Gastrocnemius medialis (tissue), 4 donors: Measurements from ENCODE around the gene DENND2C. TPM values are rescaled to one million over a fixed set of nuclear protein-coding genes. Genes with fewer than 3 reads are reported as not detected.

Source experiments
- ATAC-seq, 2 donors: fragments of 150-250 bp; one replicate each; pipeline ENCODE4 v1.9.1; 2016
- DNase-seq, 2 donors: peaks; one replicate each; pipeline ENCODE4 v3.0.0-alpha.2; 2019
- H3K27ac ChIP-seq, 4 donors: fragments of 200-600 bp; sonication (generic); 1 replicate in 1 of 4; 2 replicates in 3 of 4; pipeline ENCODE4 v1.5.1; 2016 to 2018; ENCODE audit warnings: mild to moderate bottlenecking in 2 of 4, moderate library complexity in 1 of 4
- H3K27me3 ChIP-seq, 3 donors: fragments of 200-600 bp; sonication (generic) in 2 of 3; 1 replicate in 1 of 3; 2 replicates in 2 of 3; pipeline versions ENCODE4 v1.5.1 to v1.6.0; 2016 to 2019; ENCODE audit warnings: mild to moderate bottlenecking in 1 of 3, moderate library complexity in 1 of 3
- H3K36me3 ChIP-seq, 2 donors: fragments of 200-600 bp; sonication (generic) in 1 of 2; one replicate each; pipeline ENCODE4 v1.5.1; 2017 to 2018
- H3K4me1 ChIP-seq, 2 donors: fragments of 200-600 bp; sonication (generic) in 1 of 2; one replicate each; pipeline ENCODE4 v1.5.1; 2016 to 2017; ENCODE audit warnings: mild to moderate bottlenecking in 2 of 2
- H3K4me3 ChIP-seq, 4 donors: fragments of 200-600 bp; sonication (generic) in 3 of 4; 1 replicate in 1 of 4; 2 replicates in 3 of 4; pipeline ENCODE4 v1.5.1; 2016 to 2019; ENCODE audit warnings: mild to moderate bottlenecking in 2 of 4
- H3K9me3 ChIP-seq, 3 donors: fragments of 200-600 bp; sonication (generic) in 2 of 3; 1 replicate in 1 of 3; 2 replicates in 2 of 3; pipeline ENCODE4 v1.5.1; 2016 to 2019
- CTCF ChIP-seq, 5 experiments: fragments of 450-650 bp in 3 of 5; fragments of 200-600 bp in 2 of 5; sonication (generic) in 2 of 5; IDR thresholded peaks in 4 of 5; conservative IDR thresholded peaks in 1 of 5; 1 replicate in 4 of 5; 2 replicates in 1 of 5; pipeline ENCODE4 v1.5.1; 2016 to 2019; ENCODE audit warnings: antibody characterized with exemption in 5 of 5, mild to moderate bottlenecking in 3 of 5, moderate library complexity in 3 of 5
- POLR2A ChIP-seq, 2 donors: fragments of 450-650 bp; IDR thresholded peaks; one replicate each; pipeline ENCODE4 v1.6.1; 2017; ENCODE audit warnings: antibody characterized with exemption in 2 of 2, mild to moderate bottlenecking in 2 of 2, moderate library complexity in 2 of 2
- in situ Hi-C, 4 donors: fragments of 200-750 bp; cut with MboI; loops; one replicate each; pipeline versions ENCODE4 v1.15.0 to v1.8.0; 2017; ENCODE audit warnings: low sequenced_read_pairs in 4 of 4
- intact Hi-C: fragments of 100-400 bp; cut with DNase I; formaldehyde crosslinking; loops from one replicate; pipeline ENCODE4 v1.15.1; 2023; ENCODE audit warnings: low total_unique reads
- total RNA-seq, 4 donors: library from RNA; depleted of rRNA; stranded (reverse); fragments of >200 nt; gene quantifications; one replicate each; pipeline versions ENCODE4 v1.1.0 to v1.2.3, GENCODE V29; 2016

Gene DENND2C
- total RNA-seq, 4 donors from 2014 or later: 4.7 to 20.7 (median 17.4) TPM

DNA sequence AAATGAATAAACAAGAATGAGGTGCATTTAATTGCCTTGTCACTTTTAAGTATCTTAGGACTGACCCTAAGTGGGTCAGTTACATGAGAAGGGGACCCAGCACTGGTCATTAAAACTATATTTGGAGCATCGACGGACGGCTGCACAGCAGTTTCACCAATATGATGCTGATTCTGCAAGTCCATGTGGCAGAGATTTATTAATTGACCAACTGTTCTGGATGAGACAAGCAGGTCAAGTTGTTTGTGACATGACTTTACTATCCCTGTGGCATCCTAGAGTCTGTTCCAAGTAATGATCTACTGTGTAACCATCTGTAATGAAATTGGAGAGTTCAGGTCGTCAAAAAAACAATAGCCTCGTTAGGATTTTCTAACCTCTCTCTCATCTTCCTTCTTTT, 16.0 kb upstream of the DENND2C start:
- intact Hi-C loops: loop anchor here (2.0 to 10.0 kb wide), 2 partner anchors 13 to 661 kb away; no protein-coding TSS in a partner anchor
- H3K36me3 ChIP-seq: peaks cover 0 to 37% of the 10 kb centered on the region in 2 donors
- peaks cover 62 to 68% of the 10 kb centered on the region in 2 donors for H3K4me1 ChIP-seq
- H3K27ac ChIP-seq: peak overlapping the region; percentile 88 to 98 (median 91)
- no peaks in the 10 kb centered on the region for H3K27me3 ChIP-seq
- no peaks in the 10 kb centered on the region for H3K9me3 ChIP-seq
- TF ChIP-seq POLR2A (IDR thresholded peaks at IDR 0.05): no peak
- TF ChIP-seq CTCF (IDR thresholded peaks at IDR 0.05 in 4 of 5, conservative IDR thresholded peaks at IDR 0.05 in 1 of 5): no peak
- H3K4me3 ChIP-seq: no peak overlapping the region
- ATAC-seq (peak; percentile 41 to 82), DNase-seq (no peak)
- in situ Hi-C loops: no loop called here

- in situ Hi-C loops (loop anchor here in 2 of 4 donors (5.0 to 10.0 kb wide), 2 partner anchors 67 to 75 kb away; no protein-coding TSS in a partner anchor), intact Hi-C loops (loop anchor here (10.0 kb wide), 1 partner anchor 1077 kb away; no protein-coding TSS in a partner anchor)
- H3K4me3 ChIP-seq: no peak overlapping the region
- no peak for TF ChIP-seq CTCF (IDR thresholded peaks at IDR 0.05 in 4 of 5, conservative IDR thresholded peaks at IDR 0.05 in 1 of 5)
- no peak for TF ChIP-seq POLR2A (IDR thresholded peaks at IDR 0.05)
- DNase-seq (no peak), ATAC-seq (no peak)
- no peaks in the 10 kb centered on the region for H3K9me3 ChIP-seq
- peak overlapping the region; percentile 88 to 100 (median 94) for H3K27ac ChIP-seq
- H3K27me3 ChIP-seq: no peaks in the 10 kb centered on the region
- peaks cover 0 to 86% of the 10 kb centered on the region in 2 donors for H3K36me3 ChIP-seq
- peaks cover 0 to 25% of the 10 kb centered on the region in 2 donors for H3K4me1 ChIP-seq
Measured at GRCh38 chr1:114677691-114678090, 7.8 kb upstream of the DENND2C start.

- DNase-seq (no peak), ATAC-seq (no peak)
- TF ChIP-seq POLR2A (IDR thresholded peaks at IDR 0.05): no peak
- no peak for TF ChIP-seq CTCF (IDR thresholded peaks at IDR 0.05 in 4 of 5, conservative IDR thresholded peaks at IDR 0.05 in 1 of 5)
- H3K27me3 ChIP-seq: no peaks in the 10 kb centered on the region
- H3K4me1 ChIP-seq: peaks cover 11 to 40% of the 10 kb centered on the region in 2 donors
- no peak overlapping the region for H3K4me3 ChIP-seq
- in situ Hi-C loops: loop anchor here in 2 of 4 donors (5.0 to 10.0 kb wide), 2 partner anchors 69 to 76 kb away; no protein-coding TSS in a partner anchor
- peaks cover 0 to 82% of the 10 kb centered on the region in 2 donors for H3K36me3 ChIP-seq
- H3K9me3 ChIP-seq: no peaks in the 10 kb centered on the region
- intact Hi-C loops: loop anchor here (10.0 kb wide), 1 partner anchor 1079 kb away; no protein-coding TSS in a partner anchor
- peak overlapping the region; percentile 89 to 100 (median 96) for H3K27ac ChIP-seq
Measured at GRCh38 chr1:114676115-114676514, 6.3 kb upstream of the DENND2C start.

- DNase-seq (peak; percentile 59 to 70), ATAC-seq (peak; percentile 7 to 10)
- in situ Hi-C loops (loop anchor here in 1 of 4 donors (10.0 kb wide), 1 partner anchor 73 kb away; no protein-coding TSS in a partner anchor), intact Hi-C loops (loop anchor here (2.0 to 10.0 kb wide), 4 partner anchors 15 to 1083 kb away; partner anchors contain the start of genes AP4B1 and BCAS2)
- H3K4me1 ChIP-seq: peaks cover 15 to 45% of the 10 kb centered on the region in 2 donors
- peaks cover 0 to 46% of the 10 kb centered on the region in 2 donors for H3K36me3 ChIP-seq
- no peaks in the 10 kb centered on the region for H3K27me3 ChIP-seq
- no peak overlapping the region for H3K4me3 ChIP-seq
- TF ChIP-seq POLR2A (IDR thresholded peaks at IDR 0.05) (peak in 1 of 2 donors; percentile 37), CTCF (IDR thresholded peaks at IDR 0.05 in 4 of 5, conservative IDR thresholded peaks at IDR 0.05 in 1 of 5) (no peak)
- peak overlapping the region; percentile 89 to 100 (median 96) for H3K27ac ChIP-seq
- H3K9me3 ChIP-seq: no peaks in the 10 kb centered on the region
Measured at GRCh38 chr1:114671939-114672275, 2.1 kb upstream of the DENND2C start.
